Measurements from ENCODE around the gene BGN.

- TF ChIP-seq POLR2A (IDR thresholded peaks at IDR 0.05; ENCODE audit: low read length) (no peak), GATA1 (IDR thresholded peaks at IDR 0.05; ENCODE audit: low read depth, low read length) (no peak)
These were observed 28.9 kb upstream of the BGN start for GRCh38 chrX:153465691-153466380.

Data from erythroblast (primary cell).